ENCODE measurements around the gene FXN.

GRCh38 chr9:69073103-69073502 lies 37.6 kb downstream of the FXN start:
- TF ChIP-seq CTCF (conservative IDR thresholded peaks at IDR 0.05; ENCODE audit: low read length) (no peak), EZH2phosphoT487 (IDR thresholded peaks at IDR 0.05; ENCODE audit: borderline replicate concordance, low read depth, low read length) (no peak)
